MCF 10A (cell line): ENCODE results near the gene SPEF2. TPM values are rescaled to one million over a fixed set of nuclear protein-coding genes. Genes with fewer than 3 reads are reported as not detected.

Experiments used
- BruUV-seq: library from RNA; stranded (reverse); fragments of 400-500 nt; replicated peaks from 2 replicates; lab custom pipeline; 2021; lab: Mats Ljungman, UMichigan
- CTCF ChIA-PET: fragments of 300-600 bp; sonication (Branson Sonifier 250); formaldehyde crosslinking; extraction: SDS; loops from one replicate; lab custom pipeline; 2021; ENCODE audit warnings: antibody characterized with exemption, inconsistent platforms; lab: Yijun Ruan, JAX
- POLR2A ChIA-PET: fragments of 300-600, 350-650 bp; sonication (Branson Sonifier 250); formaldehyde crosslinking; extraction: SDS; loops from one replicate; lab custom pipeline; 2020; ENCODE audit warnings: antibody characterized with exemption, inconsistent platforms; lab: Yijun Ruan, JAX
- DNase-seq: peaks from one replicate; pipeline ENCODE4 v3.0.0-alpha.2; 2018; ENCODE audit not compliant: unreplicated experiment
- H3K27ac Mint-ChIP-seq: one replicate; pipeline ENCODE4 v1.8.0; 2022; ENCODE audit warnings: mild to moderate bottlenecking, low read depth, mixed read lengths; ENCODE audit not compliant: unreplicated experiment
- H3K27me3 Mint-ChIP-seq: one replicate; pipeline ENCODE4 v1.8.0; 2022; ENCODE audit warnings: mixed read lengths; ENCODE audit not compliant: insufficient read depth, unreplicated experiment
- H3K36me3 Mint-ChIP-seq: one replicate; pipeline ENCODE4 v1.8.0; 2022; ENCODE audit warnings: mild to moderate bottlenecking, moderate library complexity, mixed read lengths; ENCODE audit not compliant: insufficient read depth, unreplicated experiment
- H3K4me1 Mint-ChIP-seq: one replicate; pipeline ENCODE4 v1.8.0; 2022; ENCODE audit warnings: mixed read lengths; ENCODE audit not compliant: insufficient read depth, unreplicated experiment
- H3K4me3 Mint-ChIP-seq: one replicate; pipeline ENCODE4 v1.8.0; 2022; ENCODE audit warnings: mild to moderate bottlenecking, moderate library complexity, mixed read lengths; ENCODE audit not compliant: unreplicated experiment
- H3K9me3 Mint-ChIP-seq: one replicate; pipeline ENCODE4 v1.8.0; 2022; ENCODE audit warnings: mixed read lengths; ENCODE audit not compliant: unreplicated experiment
- intact Hi-C: fragments of 100-400 bp; cut with micrococcal nuclease; formaldehyde crosslinking; loops from 2 replicates; pipeline ENCODE4 v1.14.1; 2022
- total RNA-seq: library from RNA; stranded (reverse); gene quantifications from 2 replicates; pipeline ENCODE4 v1.2.3, GENCODE V29; 2022
- TF ChIP-seq, protein P1 (sequence below): fragments of 200-600 bp; IDR thresholded peaks from one replicate; pipeline ENCODE4 v1.8.0; 2022; ENCODE audit warnings: antibody characterized with exemption, mild to moderate bottlenecking; ENCODE audit not compliant: unreplicated experiment

SPEF2 gene
- total RNA-seq, 1 experiment from 2014 or later: 5.3 TPM

DNA sequence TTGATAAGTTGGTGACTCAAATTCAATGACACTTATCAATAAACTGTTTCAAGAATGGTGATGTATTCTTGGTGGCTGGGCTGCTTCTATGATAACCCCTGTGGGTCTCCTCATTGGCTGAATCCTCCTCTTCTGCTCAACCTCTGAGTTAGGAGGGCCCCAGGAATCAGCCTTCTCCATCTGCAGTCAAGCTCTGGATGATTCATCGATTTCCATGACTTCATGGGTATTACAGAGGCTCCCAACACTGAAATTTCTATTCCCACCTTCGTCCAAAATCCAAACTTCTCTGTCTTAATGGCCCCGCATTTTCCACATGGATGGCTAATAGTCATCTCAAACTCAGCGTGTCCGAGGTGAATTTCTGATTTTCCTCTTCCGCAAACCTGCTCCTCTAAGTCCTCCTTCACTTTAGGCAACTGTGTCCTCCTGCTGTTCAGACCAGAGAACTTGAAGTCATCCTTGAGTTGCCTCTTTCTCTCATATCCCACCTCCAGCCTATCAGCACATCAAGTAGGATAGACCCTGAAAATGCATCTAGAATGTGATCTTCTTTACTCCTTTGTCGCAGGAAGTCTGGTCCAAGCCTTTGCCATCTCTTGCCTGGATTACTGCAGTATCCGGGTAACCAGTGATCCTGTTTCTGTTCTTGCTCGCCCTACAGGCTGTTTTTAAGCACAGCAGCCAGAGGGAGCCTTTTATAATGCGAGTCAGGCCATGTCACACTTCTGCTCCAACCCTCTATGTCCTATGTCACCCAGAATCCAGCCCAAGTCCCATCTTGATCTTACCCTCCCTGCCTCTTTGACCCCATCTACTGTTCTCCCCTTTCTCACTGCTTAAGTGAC lies 197.7 kb downstream of the SPEF2 start:
- TF ChIP-seq, protein P1, sequence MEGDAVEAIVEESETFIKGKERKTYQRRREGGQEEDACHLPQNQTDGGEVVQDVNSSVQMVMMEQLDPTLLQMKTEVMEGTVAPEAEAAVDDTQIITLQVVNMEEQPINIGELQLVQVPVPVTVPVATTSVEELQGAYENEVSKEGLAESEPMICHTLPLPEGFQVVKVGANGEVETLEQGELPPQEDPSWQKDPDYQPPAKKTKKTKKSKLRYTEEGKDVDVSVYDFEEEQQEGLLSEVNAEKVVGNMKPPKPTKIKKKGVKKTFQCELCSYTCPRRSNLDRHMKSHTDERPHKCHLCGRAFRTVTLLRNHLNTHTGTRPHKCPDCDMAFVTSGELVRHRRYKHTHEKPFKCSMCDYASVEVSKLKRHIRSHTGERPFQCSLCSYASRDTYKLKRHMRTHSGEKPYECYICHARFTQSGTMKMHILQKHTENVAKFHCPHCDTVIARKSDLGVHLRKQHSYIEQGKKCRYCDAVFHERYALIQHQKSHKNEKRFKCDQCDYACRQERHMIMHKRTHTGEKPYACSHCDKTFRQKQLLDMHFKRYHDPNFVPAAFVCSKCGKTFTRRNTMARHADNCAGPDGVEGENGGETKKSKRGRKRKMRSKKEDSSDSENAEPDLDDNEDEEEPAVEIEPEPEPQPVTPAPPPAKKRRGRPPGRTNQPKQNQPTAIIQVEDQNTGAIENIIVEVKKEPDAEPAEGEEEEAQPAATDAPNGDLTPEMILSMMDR: no peak
- H3K9me3 Mint-ChIP-seq: no peaks in the 10 kb centered on the region
- peak; percentile 25 for DNase-seq
- ChIA-PET CTCF (no interaction called here), POLR2A (no interaction called here)
- intact Hi-C loops: no loop called here
- H3K4me1 Mint-ChIP-seq: peaks cover 5% of the 10 kb centered on the region
- H3K36me3 Mint-ChIP-seq: no peaks in the 10 kb centered on the region
- no TSS peak for BruUV-seq
- no peaks in the 10 kb centered on the region for H3K27me3 Mint-ChIP-seq
- no peak overlapping the region for H3K27ac Mint-ChIP-seq
- H3K4me3 Mint-ChIP-seq: no peak overlapping the region

DNA sequence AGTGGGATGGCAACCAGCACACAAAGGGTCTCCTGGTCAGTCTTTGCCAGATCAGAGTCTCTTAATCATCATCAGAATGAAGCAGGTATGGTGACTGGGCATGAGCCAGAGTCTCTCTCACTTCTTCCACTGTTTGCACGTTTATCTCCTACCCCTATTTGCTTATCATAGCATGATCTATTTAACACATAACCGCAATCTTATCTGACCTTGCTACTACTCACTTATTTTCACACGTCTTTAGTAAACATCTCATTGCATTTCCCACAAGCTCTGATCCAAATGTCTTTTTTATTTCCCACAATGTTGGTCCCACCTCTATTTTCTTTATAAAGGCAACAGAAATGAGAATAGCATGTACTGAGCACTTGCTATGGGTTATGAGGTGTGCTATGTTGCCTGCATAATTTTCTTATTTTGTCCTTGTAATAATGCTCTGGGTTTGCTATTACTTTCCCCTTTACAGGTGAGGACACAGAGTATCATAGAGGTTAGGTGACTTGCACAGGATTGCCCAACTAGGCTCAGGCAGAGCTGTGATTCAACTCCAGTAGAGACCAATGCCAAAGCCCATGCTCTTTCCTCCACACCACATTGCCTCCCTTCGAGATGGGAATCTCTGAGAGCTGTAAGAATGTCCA lies 199.3 kb downstream of the SPEF2 start:
- ChIA-PET CTCF (no interaction called here), POLR2A (no interaction called here)
- no peaks in the 10 kb centered on the region for H3K4me1 Mint-ChIP-seq
- H3K27ac Mint-ChIP-seq: no peak overlapping the region
- H3K9me3 Mint-ChIP-seq: no peaks in the 10 kb centered on the region
- intact Hi-C loops: no loop called here
- H3K27me3 Mint-ChIP-seq: no peaks in the 10 kb centered on the region
- no peaks in the 10 kb centered on the region for H3K36me3 Mint-ChIP-seq
- BruUV-seq: no TSS peak
- no peak overlapping the region for H3K4me3 Mint-ChIP-seq
- TF ChIP-seq, protein P1: no peak
- peak; percentile 7 for DNase-seq

DNA sequence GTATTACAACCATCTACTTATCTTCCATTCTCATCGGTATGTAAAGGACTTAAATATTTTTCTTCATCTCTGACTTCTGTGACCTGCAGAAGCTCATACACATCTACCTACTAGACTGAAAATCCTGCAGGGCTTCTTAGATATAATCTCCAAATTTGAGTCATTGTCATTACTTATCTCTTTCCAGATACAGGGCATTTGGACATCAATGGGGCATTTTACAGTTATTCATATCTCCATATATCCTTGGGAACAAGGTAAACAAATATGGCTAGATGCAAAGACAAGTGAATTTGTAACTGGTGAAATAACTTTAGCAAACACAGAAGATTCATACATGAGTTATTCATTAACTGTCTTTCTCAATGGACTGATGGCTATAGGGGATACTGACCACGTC lies 201.4 kb downstream of the SPEF2 start:
- no peak overlapping the region for H3K27ac Mint-ChIP-seq
- TF ChIP-seq, protein P1: no peak
- CTCF ChIA-PET: no interaction called here
- no peaks in the 10 kb centered on the region for H3K4me1 Mint-ChIP-seq
- H3K4me3 Mint-ChIP-seq: no peak overlapping the region
- intact Hi-C loops: no loop called here
- no peak for DNase-seq
- H3K36me3 Mint-ChIP-seq: no peaks in the 10 kb centered on the region
- no TSS peak for BruUV-seq
- H3K9me3 Mint-ChIP-seq: no peaks in the 10 kb centered on the region
- POLR2A ChIA-PET: no interaction called here
- no peaks in the 10 kb centered on the region for H3K27me3 Mint-ChIP-seq

DNA sequence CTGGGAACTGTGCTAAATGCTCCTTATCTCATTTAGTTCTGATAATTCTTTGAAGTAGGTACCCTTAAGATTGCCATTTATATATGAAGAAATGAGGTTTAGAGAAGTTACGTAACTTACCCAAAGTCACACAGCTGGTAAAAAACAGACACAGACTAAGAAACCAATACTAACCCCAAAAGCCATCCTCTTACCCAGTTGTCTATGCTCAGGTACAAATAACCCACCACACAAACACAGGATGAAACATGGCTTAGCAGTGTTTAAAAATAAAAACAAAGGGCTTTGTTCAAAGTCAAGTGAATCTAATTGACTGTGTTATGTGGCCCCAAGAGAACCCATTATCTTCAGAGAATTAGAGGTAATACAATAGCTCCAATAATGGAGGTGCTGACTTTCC lies 202.0 kb downstream of the SPEF2 start:
- no peak for DNase-seq
- H3K4me1 Mint-ChIP-seq: no peaks in the 10 kb centered on the region
- H3K27me3 Mint-ChIP-seq: no peaks in the 10 kb centered on the region
- H3K9me3 Mint-ChIP-seq: no peaks in the 10 kb centered on the region
- intact Hi-C loops: no loop called here
- H3K4me3 Mint-ChIP-seq: no peak overlapping the region
- no TSS peak for BruUV-seq
- ChIA-PET CTCF (no interaction called here), POLR2A (no interaction called here)
- no peak overlapping the region for H3K27ac Mint-ChIP-seq
- H3K36me3 Mint-ChIP-seq: no peaks in the 10 kb centered on the region
- TF ChIP-seq, protein P1: no peak
